Ascending aorta (tissue), 2 donors: ENCODE data around the gene VSIR. TPM values are rescaled to one million over a fixed set of nuclear protein-coding genes. Genes with fewer than 3 reads are reported as not detected.
A peak's percentile ranks its signal among the peaks of the same experiment; 100 is the strongest.

Source experiments
- DNase-seq, 2 donors: peaks; one replicate each; pipeline ENCODE4 v3.0.0-alpha.2; 2019; ENCODE audit warnings: low spot score in 2 of 2
- H3K27ac ChIP-seq, 2 donors: fragments of 200-600 bp; sonication (generic); one replicate each; pipeline ENCODE4 v1.5.1; 2016 to 2017; ENCODE audit warnings: mild to moderate bottlenecking in 1 of 2
- H3K27me3 ChIP-seq: fragments of 200-600 bp; sonication (generic); one replicate; pipeline ENCODE4 v1.5.1; 2017
- H3K36me3 ChIP-seq, 2 donors: fragments of 200-600 bp; sonication (generic); one replicate each; pipeline ENCODE4 v1.5.1; 2016
- H3K4me1 ChIP-seq, 2 donors: fragments of 200-600 bp; sonication (generic); one replicate each; pipeline ENCODE4 v1.5.1; 2016 to 2017; ENCODE audit warnings: mild to moderate bottlenecking in 1 of 2
- H3K4me3 ChIP-seq, 2 donors: fragments of 200-600 bp; sonication (generic); one replicate each; pipeline ENCODE4 v1.5.1; 2016 to 2017; ENCODE audit warnings: mild to moderate bottlenecking in 1 of 2
- H3K9me3 ChIP-seq, 2 donors: fragments of 200-600 bp; sonication (generic); one replicate each; pipeline ENCODE4 v1.5.1; 2016
- CTCF ChIP-seq, 3 experiments: fragments of 200-600 bp in 2 of 3; fragments of 450-650 bp in 1 of 3; sonication (generic) in 2 of 3; IDR thresholded peaks; one replicate each; pipeline ENCODE4 v1.5.1; 2016 to 2019; ENCODE audit warnings: antibody characterized with exemption in 3 of 3, mild to moderate bottlenecking in 1 of 3, moderate library complexity in 1 of 3
- intact Hi-C: fragments of 100-400 bp; cut with DNase I; formaldehyde crosslinking; loops from one replicate; pipeline ENCODE4 v1.15.1; 2023
- total RNA-seq: library from RNA; depleted of rRNA; stranded (reverse); fragments of >200 nt; gene quantifications from one replicate; pipeline ENCODE4 v1.1.0, GENCODE V29; 2016

The VSIR gene
- total RNA-seq, 1 donor from 2014 or later, result 193 TPM

GRCh38 chr10:71771204-71771603 lies 2.1 kb downstream of the VSIR start:
- H3K4me3 ChIP-seq, result peak overlapping the region; percentile 9 to 85
- no peaks in the 10 kb centered on the region for H3K9me3 ChIP-seq
- no peak for DNase-seq
- peaks cover 48 to 62% of the 10 kb centered on the region in 2 donors for H3K4me1 ChIP-seq
- intact Hi-C loops, result loop anchor here (5.0 kb wide), 2 partner anchors 66 to 559 kb away; partner anchors contain the start of gene UNC5B
- no peaks in the 10 kb centered on the region for H3K27me3 ChIP-seq
- peak overlapping the region; percentile 94 to 98 for H3K27ac ChIP-seq
- TF ChIP-seq CTCF (IDR thresholded peaks at IDR 0.05), result no peak
- H3K36me3 ChIP-seq, result no peaks in the 10 kb centered on the region

- H3K36me3 ChIP-seq, result no peaks in the 10 kb centered on the region
- no peaks in the 10 kb centered on the region for H3K9me3 ChIP-seq
- intact Hi-C loops, result loop anchor here (5.0 kb wide), 2 partner anchors 67 to 558 kb away; partner anchors contain the start of gene UNC5B
- peak overlapping the region; percentile 94 to 98 for H3K27ac ChIP-seq
- TF ChIP-seq CTCF (IDR thresholded peaks at IDR 0.05), result no peak
- H3K4me3 ChIP-seq, result peak overlapping the region; percentile 9 to 85
- H3K4me1 ChIP-seq, result peaks cover 52 to 65% of the 10 kb centered on the region in 2 donors
- peak in 1 of 2 donors; percentile 86 for DNase-seq
- H3K27me3 ChIP-seq, result no peaks in the 10 kb centered on the region
These were observed 2.5 kb downstream of the VSIR start for GRCh38 chr10:71770789-71771188.

GRCh38 chr10:71770255-71770654 lies 3.1 kb downstream of the VSIR start:
- H3K4me1 ChIP-seq, result peaks cover 57 to 70% of the 10 kb centered on the region in 2 donors
- TF ChIP-seq CTCF (IDR thresholded peaks at IDR 0.05), result no peak
- H3K9me3 ChIP-seq, result no peaks in the 10 kb centered on the region
- H3K36me3 ChIP-seq, result no peaks in the 10 kb centered on the region
- intact Hi-C loops, result loop anchor here (5.0 kb wide), 2 partner anchors 67 to 558 kb away; partner anchors contain the start of gene UNC5B
- peak overlapping the region; percentile 28 to 85 for H3K4me3 ChIP-seq
- no peak for DNase-seq
- peak overlapping the region; percentile 94 to 98 for H3K27ac ChIP-seq
- no peaks in the 10 kb centered on the region for H3K27me3 ChIP-seq

GRCh38 chr10:71769279-71769823 lies 4.0 kb downstream of the VSIR start:
- Histone ChIP-seq H3K36me3 (no peaks in the 10 kb centered on the region), H3K27ac (peak overlapping the region; percentile 94 to 98), H3K27me3 (no peaks in the 10 kb centered on the region), H3K4me1 (peaks cover 66 to 77% of the 10 kb centered on the region in 2 donors), H3K9me3 (no peaks in the 10 kb centered on the region), H3K4me3 (peak overlapping the region; percentile 28 to 85)
- intact Hi-C loops, result no loop called here
- no peak for DNase-seq
- TF ChIP-seq CTCF (IDR thresholded peaks at IDR 0.05), result no peak

GRCh38 chr10:71767420-71768035 lies 5.8 kb downstream of the VSIR start:
- intact Hi-C loops, result no loop called here
- H3K4me1 ChIP-seq, result peaks cover 66 to 70% of the 10 kb centered on the region in 2 donors

More at GRCh38 chr10:71767420-71768035, 5.8 kb downstream of the VSIR start:
- Histone ChIP-seq H3K27ac (peak overlapping the region; percentile 94 to 98), H3K4me3 (no peak overlapping the region), H3K27me3 (no peaks in the 10 kb centered on the region), H3K36me3 (peaks cover 4% of the 10 kb centered on the region in 2 donors), H3K9me3 (no peaks in the 10 kb centered on the region)
- no peak for TF ChIP-seq CTCF (IDR thresholded peaks at IDR 0.05)
- no peak for DNase-seq
